Ishikawa (cell line): ENCODE results near the gene HSD11B2.

Source experiments
- TAF1 ChIP-seq: IDR thresholded peaks from 2 replicates; pipeline ENCODE4 v1.6.1; 2012; ENCODE audit warnings: low read depth, mild to moderate bottlenecking
- YY1 ChIP-seq: IDR thresholded peaks from 2 replicates; pipeline ENCODE4 v1.6.1; 2012; ENCODE audit warnings: low read depth

- TF ChIP-seq YY1 (no peak), TAF1 (no peak)
These were observed 39.3 kb upstream of the HSD11B2 start for GRCh38 chr16:67391424-67392300.
